ENCODE measurements around the gene CFAP251.
"Not testable (repeated sequence)": the region's sequence is repeated elsewhere in the genome, so short reads cannot be mapped to it uniquely, and the experiment has no call there.

Gene CFAP251

DNA sequence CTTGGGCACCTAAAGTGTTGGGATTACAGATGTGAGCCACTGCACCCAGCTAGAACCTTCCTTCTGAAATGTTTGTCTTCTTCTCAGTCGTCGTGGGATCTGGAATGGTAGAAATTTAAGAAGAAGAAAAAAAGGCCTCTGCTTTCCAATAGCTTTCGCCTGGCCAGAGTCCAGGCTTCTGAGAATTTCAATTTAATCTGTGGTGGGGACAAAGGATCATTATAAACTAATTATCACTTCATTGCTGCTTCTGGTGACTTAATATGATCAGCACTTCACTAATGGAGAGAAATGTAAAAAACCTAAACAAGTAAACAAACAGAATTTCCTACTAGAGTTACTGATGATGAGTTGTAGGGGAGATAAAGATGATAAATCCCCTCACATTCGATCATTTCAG, 51.3 kb downstream of the CFAP251 start:
- no peak for FAIRE-seq

DNA sequence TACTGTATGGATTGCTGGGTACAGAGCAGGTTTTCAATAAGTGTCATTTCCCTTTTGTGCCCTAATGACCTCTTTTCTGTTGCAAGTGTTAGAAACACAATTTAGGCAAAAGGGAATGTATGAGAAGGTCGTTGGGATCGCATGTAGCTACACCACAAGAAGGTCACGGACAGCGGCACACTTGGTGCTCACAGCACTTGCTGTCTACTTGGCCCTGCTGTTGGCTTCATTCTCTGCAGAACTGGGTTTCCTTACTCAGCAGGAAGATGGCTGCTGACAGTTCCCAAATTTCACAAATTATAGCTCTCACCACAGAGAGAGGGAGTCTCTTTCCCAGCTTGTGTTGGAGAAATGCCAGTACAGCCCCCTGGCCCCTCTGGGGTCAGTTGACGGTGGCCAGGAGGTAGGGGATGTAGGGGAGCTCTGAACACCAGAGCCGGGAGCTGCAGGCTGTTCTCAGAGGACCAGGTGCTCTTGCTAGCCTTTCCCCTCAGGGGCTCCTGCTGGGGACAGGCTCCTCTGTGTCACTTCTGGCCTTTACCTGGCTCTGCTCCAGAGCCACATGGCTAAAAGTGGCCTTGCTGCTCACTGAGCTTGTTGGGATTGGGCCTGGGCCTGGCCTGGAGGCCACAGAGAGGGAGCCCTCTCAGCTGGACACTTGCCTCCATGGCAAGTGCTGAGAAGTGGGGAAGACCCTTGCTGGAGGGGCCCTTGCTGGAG, 52.3 kb downstream of the CFAP251 start:
- DNase-seq (ENCODE audit: insufficient read length, low spot score) (no peak), FAIRE-seq (no peak)

More for the DNA sequence above, 51.3 kb downstream of the CFAP251 start:
- no peak for DNase-seq (ENCODE audit: insufficient read length, low spot score)

GRCh38 chr12:121974026-121974985, 55.9 kb downstream of the CFAP251 start:
- DNase-seq (ENCODE audit: insufficient read length, low spot score) (no peak), FAIRE-seq (no peak)

DNA sequence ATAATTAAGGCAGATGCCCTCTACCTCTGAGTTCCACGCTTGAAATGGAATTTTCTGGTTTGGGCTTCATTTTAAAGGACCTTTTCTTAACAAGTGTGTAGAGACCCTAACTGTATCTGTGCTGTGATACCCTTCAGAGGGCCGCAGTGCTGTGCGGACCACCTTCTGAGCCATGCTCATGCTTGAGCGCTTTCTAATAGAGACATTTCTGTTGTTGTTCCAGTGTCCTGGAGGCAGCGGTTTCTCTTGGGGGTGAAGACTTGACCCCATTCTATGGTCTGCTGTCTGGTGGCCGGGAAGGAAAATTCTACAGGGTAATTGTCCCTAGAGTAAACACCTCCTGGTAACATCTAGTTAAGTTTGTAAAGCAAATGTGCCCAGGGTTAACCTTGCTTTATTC, 56.6 kb downstream of the CFAP251 start:
- DNase-seq (ENCODE audit: insufficient read length, low spot score) = no peak
- no peak for FAIRE-seq

DNA sequence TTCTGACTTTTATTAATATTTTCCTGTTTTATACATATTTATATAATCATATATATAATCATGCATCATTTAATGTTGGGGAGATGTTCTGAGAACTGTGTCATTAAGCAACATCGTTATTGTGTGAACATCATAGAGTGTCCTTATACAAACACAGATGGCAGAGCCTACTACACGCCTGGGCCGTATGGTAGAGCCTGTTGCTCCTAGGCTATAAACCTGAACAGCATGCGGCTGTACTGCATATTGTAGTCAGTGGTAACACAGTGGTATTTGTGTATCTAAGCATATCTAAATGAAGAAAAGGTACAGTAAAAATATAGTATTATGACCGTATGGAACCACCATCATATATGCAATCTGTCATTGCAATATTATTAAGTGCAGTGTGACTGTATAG, 58.6 kb downstream of the CFAP251 start:
- no peak for DNase-seq (ENCODE audit: insufficient read length, low spot score)
- FAIRE-seq = no peak

DNA sequence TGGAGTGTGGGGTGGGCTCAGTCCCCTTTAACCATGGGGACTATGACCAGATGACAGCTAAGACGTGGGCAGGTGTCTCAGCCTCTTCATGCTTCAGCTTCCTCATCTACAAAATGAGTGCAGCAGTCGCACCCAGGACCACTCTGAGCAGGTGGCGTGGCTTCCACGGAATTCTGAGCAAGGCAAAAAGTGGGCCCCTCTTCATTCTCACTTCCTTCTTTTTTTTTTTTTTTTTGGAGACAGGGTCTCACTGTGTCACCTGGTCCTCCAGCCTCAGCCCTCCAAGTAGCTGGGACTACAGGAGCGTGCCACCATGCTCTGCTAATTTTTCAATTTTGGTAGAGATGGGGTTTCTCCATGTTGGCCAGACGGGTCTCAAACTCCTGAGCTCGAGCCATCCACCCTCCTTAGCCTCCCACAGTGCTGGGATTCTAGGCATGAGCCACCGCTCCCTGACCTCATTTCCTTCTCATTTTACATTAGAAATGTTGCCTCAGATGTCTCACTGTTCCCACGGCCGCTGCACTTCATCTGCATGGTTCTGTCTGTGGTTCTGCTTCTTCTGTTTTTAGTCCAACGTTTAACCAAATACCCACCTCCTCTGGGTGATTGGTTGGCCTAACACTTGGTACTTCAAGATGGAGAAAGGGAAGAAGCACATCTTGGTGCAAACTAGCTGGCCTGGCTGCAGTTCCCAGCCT, 61.9 kb downstream of the CFAP251 start:
- FAIRE-seq = peak; percentile 82
- DNase-seq (ENCODE audit: insufficient read length, low spot score) = no peak

DNA sequence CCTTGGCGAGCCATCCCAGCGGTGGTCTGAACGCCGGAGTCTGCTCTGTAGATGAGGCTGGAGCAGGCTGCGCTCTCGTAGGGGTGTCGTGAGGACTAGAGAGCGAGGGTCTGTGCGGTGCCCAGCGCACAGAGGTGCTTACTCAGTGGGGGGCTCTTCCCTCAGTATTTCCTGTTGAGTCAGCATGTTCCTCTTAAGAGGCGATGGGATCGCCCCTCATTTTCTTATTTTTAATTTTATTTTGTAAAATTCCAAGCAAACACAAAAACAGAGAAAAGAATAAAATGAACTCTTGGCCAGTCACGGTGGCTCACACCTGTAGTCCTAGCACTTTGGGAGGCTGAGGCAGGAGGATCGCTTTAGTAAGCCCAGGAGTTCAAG, 62.5 kb downstream of the CFAP251 start:
- DNase-seq (ENCODE audit: insufficient read length, low spot score) (no peak), FAIRE-seq (no peak)

DNA sequence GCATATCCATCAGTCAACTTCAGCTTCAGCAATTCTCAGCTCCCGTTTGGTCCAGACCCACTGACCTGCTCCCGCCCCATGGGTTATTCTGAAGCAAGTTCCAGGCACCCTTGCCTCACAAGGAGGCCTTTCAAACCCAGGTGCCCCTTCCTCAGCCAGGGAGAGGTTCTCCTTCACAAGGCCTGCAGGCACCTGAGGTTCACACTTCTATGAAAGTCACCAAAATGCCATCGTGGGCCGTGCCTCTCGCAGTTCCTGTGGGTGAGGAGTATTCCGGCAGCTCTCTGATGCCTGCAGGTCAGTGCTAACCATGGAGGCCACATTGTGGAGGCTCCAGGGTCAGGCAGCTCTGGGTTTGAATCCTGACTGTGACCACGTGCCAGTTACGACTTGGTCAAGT, 63.1 kb downstream of the CFAP251 start:
- no peak for FAIRE-seq
- no peak for DNase-seq (ENCODE audit: insufficient read length, low spot score)

- no peak for DNase-seq (ENCODE audit: insufficient read length, low spot score)
- FAIRE-seq = no peak
Observed at GRCh38 chr12:121982950-121983349, 64.6 kb downstream of the CFAP251 start.

DNA sequence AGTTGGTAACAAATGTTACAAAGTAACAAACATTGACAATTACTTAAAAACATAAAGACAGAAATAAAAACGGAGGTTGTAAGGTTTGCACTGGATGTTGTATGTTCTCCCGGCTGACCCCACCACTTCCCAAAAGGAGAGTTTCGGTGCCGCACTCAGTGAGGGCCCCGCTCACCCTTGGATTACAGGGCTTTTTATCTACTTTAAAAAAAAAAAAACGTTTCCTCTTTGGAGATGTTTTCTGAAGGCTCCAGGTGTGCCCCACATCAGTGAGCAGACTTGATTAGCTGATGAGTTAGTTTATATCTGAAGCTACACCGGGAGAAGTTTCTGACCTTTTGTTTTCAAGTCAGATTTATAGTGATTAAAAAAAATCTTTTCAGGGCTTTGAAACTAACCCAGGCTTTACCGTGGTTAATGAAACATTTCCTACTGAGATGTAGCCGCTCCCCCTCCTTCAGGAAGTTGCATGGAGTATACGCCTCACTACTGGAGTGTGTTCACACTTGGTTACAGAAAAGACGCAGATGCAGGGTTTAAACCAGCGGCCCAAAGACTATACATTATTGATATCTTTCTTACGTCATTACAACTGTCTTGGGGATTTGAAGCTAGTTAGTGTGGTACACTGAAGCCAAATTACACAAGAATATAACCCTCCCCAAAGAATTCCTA, 65.3 kb downstream of the CFAP251 start:
- no peak for FAIRE-seq
- DNase-seq (ENCODE audit: insufficient read length, low spot score) = no peak

DNA sequence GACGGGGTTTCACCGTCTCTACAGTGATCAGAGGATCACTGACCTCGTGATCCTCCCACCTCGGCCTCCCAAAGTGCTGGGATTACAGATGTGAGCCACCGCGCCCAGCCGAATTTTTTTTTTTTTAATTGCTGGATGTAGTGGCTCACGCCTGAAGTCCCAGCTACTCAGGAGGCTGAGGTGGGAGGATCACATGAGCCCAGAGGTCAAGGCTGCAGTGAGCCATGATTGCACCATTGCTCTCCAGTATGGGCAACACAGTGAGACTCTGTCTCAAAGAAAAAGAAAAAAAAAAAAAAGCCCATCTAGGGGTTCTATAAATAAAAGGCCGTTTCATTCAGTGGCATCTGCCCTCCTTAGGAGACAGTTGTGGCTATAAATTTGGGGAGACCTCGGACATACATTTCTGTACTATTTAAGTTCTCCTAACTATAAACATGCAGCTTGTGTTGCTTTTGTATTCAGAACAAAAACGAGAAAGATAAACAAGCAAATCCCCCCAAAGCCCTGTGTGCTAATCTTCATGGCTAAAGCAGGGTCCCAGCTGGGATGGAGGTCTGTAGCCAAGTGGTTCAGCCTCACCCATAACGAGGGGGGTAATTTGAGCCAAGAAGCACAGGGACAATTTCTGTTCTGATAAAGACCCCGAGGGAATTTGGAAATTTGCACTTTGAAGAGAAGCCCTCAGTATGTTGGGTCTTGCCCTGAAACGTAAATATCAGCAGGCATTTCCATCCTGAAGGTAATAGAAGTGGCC, 68.3 kb downstream of the CFAP251 start:
- no peak for FAIRE-seq

GRCh38 chr12:121988519-121988918, 70.1 kb downstream of the CFAP251 start:
- not testable (repeated sequence) for DNase-seq (ENCODE audit: insufficient read length, low spot score); FAIRE-seq

More for the DNA sequence above, 68.3 kb downstream of the CFAP251 start:
- no peak for DNase-seq (ENCODE audit: insufficient read length, low spot score)

DNA sequence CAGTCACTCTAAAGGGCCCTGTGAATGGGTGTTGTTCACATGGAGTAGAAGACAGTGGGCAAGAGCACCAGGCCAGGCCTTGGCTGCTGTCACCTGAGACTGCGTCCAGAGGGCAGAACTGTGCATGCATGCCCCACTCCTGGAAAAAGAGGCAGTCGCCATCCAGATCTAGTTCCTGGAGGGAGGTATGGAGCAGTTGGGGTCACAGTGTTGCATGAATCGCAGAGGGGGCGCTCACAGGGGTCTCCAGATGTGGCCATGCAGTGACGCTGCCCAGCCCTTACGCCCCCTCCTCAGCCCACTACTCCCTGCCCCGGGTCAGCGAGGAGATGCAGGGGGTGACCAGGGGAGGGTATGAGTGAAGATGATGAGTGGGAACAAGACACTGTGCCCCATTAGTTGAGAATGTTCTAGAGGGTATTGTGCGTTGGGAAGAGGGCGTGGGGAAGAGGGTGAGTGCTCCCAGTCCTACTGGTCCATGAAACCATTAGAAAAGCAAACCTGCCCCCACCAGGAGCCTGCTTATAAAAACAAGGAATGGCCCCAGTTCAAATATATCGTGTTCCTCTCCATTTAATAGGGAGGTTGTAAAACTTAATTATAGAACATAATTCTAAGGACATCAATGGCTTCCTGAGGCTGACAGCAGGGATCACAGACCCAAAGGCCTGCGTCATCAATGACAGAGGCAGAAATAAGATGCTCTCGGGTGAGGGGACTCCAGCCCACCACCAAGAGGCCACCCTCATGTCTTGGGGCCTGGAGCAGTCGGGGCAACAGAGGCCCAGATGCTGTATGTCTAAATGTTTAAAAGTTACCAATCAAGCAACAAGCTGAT, 71.1 kb downstream of the CFAP251 start:
- no peak for FAIRE-seq
- no peak for DNase-seq (ENCODE audit: insufficient read length, low spot score)

DNA sequence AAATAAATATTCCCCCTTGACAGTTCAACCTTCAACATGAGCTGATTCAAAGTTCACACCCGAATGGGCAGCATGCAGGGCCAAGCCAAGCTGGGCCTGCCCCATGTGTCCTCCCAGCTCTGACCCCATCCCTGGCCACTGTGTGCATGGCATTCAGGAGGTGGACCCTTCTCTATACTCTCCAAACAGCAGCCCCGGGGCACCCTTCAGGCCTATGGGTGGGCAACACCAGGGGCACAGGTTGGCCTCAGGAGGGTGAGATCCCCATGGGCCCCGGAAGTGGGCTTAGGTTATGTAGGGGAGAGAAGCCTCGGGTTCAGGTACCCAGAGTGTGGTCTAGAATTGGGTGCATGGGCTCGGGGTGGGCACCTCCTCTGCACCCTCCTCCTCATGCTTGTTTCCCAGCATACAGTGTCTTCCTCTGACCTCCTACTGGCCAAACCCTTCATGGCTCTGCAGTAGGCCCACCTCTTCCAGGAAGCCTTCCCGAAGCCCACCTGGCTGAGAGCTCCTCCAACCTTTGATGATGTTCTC, 71.8 kb downstream of the CFAP251 start:
- DNase-seq (ENCODE audit: insufficient read length, low spot score) = no peak

DNA sequence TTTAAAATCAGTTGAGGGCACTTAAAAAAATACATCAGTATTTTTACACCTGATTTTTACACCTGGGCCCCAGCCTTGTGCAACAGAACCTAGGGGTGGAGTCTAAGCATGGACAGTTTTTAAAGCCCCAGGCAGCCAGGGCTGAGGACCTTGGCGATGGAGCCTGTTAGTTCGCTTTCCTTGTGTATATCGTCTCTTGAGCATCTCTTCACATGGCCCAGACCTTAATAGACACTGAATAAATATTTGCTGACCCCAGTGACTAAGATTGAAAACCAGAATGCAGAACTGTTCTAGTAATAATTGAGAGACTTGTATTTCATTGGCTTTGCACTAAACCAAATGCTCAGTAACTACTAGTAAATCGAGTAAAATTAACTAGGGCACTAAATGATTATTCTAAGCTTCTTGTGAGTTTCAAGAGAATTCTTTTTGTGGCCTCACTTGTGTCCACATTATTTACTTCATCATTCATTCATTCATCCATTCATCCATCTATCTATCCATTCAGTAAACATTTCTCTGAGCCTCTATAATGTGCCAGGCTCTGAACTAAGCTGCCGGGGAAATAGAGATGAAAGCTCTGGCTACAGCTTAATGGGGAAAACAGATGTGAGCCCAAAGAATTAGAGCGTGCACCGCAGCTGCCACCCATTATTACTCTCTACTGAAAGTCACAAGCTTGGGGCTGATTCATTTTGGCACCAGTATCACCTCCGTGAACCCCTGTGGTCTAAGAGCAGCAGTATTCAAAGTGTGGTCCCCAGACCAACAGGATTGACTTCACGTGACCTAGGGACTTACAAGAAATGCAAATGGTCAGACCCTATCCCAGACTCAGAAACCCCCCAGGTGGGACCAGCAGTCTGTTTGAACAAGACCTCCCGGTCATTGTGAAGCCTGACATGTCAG, 72.6 kb downstream of the CFAP251 start:
- DNase-seq (ENCODE audit: insufficient read length, low spot score) (peak; percentile 61), FAIRE-seq (peak; percentile 86)

More for the DNA sequence above, 71.8 kb downstream of the CFAP251 start:
- FAIRE-seq = no peak

DNA sequence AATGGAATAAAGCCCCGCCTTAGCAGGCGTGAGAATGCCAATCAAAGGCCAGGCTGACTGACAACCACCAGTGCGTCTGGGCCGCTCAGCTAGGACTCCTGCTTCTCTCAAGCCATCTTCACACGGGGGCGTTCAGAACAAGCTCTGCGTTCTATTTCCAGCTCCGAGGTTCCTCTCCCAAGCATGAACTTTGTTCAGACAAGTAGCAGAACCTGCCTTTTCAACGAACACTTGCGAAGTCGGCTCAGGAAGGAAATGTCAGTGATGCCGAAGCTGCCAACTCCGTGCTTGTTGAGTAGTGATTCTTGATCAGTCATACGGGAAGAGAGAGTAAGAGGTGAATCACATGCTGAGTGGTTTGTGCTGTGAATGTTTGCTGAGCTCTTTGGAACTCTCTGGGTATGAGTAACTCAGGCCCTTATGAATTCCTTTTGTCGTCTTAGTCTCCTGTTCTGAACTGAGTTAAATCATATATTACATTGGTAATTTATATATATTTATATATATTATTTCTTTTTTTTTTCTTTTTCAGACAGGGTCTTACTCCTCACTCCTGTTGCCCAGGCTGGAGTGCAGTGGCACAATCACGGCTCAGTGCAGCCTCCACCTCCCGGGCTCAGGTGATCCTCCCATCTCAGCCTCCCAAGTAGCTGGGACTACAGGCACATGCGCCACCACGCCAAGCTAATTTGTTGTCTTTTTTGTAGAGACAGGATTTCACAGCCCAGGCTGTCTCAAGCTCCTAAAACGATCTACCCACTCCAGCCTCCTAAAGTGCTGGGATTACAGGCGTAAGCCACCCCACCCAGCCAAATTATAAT, 73.9 kb downstream of the CFAP251 start:
- FAIRE-seq (peak; percentile 94), DNase-seq (ENCODE audit: insufficient read length, low spot score) (peak; percentile 71)
